Endothelial cell (in vitro differentiated cells): ENCODE measurements around the gene CDK6. TPM values are rescaled to one million over a fixed set of nuclear protein-coding genes. Genes with fewer than 3 reads are reported as not detected.
"Not testable (repeated sequence)": the region's sequence is repeated elsewhere in the genome, so short reads cannot be mapped to it uniquely, and the experiment has no call there.

Source experiments
- DNase-seq: peaks from one replicate; pipeline ENCODE4 v3.0.0; 2021; ENCODE audit warnings: low spot score
- H3K27ac Mint-ChIP-seq: one replicate; pipeline ENCODE4 v1.8.0; 2021; ENCODE audit warnings: mixed read lengths, inconsistent platforms; ENCODE audit not compliant: unreplicated experiment
- H3K27me3 Mint-ChIP-seq: one replicate; pipeline ENCODE4 v1.8.0; 2021; ENCODE audit warnings: mild to moderate bottlenecking, moderate library complexity, mixed read lengths, inconsistent platforms; ENCODE audit not compliant: unreplicated experiment
- H3K36me3 Mint-ChIP-seq: one replicate; pipeline ENCODE4 v1.8.0; 2021; ENCODE audit warnings: mild to moderate bottlenecking, low read depth, mixed read lengths, inconsistent platforms; ENCODE audit not compliant: unreplicated experiment
- H3K4me1 Mint-ChIP-seq: one replicate; pipeline ENCODE4 v1.8.0; 2021; ENCODE audit warnings: mild to moderate bottlenecking, mixed read lengths, inconsistent platforms; ENCODE audit not compliant: unreplicated experiment
- H3K4me3 Mint-ChIP-seq: one replicate; pipeline ENCODE4 v1.8.0; 2021; ENCODE audit warnings: mild to moderate bottlenecking, mixed read lengths, inconsistent platforms; ENCODE audit not compliant: unreplicated experiment
- H3K9me3 Mint-ChIP-seq: one replicate; pipeline ENCODE4 v1.8.0; 2021; ENCODE audit warnings: mixed read lengths, inconsistent platforms; ENCODE audit not compliant: unreplicated experiment
- total RNA-seq: library from RNA; stranded (reverse); fragmentation: NEBNext Ultra II Directional; extraction: Animal tissue kit (Norgen Biotek cat#: 25700); gene quantifications from one replicate; pipeline ENCODE4 v1.2.1, GENCODE V29; 2021; ENCODE audit not compliant: unreplicated experiment
- TF ChIP-seq, protein P1 (sequence below): fragments of 200-600 bp; sonication (generic); IDR thresholded peaks from one replicate; pipeline ENCODE4 v1.5.0; 2021; ENCODE audit warnings: antibody characterized with exemption; ENCODE audit not compliant: unreplicated experiment

Gene CDK6
- total RNA-seq, 1 donor from 2014 or later: 32.6 TPM

DNA sequence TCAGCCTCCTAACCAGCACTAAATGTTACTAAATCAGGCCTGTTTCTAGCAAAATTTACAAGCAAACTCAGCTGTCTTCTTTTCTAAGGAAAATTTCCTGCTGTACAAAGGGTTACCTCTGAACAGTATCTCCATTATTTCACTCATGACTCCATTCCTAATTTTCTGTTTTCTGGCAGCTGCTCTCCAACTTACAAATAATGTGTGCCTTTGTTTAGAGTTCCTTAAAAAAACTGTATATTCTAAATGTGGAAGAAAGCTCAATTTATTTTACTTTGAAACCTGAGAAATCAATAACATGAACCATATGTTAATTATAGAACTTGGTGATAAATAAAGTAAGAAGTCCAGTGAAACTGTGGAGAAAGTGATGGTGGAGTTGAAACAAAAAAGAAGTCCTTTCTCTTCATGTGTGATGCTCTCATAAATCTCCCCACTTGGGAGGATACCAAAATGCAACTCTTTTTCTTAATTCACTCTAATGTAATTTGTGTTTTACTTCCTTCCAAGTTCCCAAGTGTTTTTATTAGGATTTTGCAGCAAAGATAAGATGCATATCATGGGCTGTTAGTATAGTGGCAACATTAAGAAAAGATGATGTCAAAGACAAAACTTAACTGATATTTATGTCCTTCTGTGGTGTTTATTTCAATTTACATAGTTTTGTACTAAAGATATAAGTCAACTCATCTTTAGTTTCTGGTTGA is 74.8 kb downstream of the CDK6 start:
- Mint-ChIP-seq H3K27ac (no peak overlapping the region), H3K36me3 (peaks cover 4% of the 10 kb centered on the region), H3K27me3 (peaks cover 1% of the 10 kb centered on the region), H3K4me3 (no peak overlapping the region), H3K4me1 (peaks cover 9% of the 10 kb centered on the region), H3K9me3 (no peaks in the 10 kb centered on the region)
- DNase-seq: no peak
- TF ChIP-seq, protein P1, sequence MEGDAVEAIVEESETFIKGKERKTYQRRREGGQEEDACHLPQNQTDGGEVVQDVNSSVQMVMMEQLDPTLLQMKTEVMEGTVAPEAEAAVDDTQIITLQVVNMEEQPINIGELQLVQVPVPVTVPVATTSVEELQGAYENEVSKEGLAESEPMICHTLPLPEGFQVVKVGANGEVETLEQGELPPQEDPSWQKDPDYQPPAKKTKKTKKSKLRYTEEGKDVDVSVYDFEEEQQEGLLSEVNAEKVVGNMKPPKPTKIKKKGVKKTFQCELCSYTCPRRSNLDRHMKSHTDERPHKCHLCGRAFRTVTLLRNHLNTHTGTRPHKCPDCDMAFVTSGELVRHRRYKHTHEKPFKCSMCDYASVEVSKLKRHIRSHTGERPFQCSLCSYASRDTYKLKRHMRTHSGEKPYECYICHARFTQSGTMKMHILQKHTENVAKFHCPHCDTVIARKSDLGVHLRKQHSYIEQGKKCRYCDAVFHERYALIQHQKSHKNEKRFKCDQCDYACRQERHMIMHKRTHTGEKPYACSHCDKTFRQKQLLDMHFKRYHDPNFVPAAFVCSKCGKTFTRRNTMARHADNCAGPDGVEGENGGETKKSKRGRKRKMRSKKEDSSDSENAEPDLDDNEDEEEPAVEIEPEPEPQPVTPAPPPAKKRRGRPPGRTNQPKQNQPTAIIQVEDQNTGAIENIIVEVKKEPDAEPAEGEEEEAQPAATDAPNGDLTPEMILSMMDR: no peak

DNA sequence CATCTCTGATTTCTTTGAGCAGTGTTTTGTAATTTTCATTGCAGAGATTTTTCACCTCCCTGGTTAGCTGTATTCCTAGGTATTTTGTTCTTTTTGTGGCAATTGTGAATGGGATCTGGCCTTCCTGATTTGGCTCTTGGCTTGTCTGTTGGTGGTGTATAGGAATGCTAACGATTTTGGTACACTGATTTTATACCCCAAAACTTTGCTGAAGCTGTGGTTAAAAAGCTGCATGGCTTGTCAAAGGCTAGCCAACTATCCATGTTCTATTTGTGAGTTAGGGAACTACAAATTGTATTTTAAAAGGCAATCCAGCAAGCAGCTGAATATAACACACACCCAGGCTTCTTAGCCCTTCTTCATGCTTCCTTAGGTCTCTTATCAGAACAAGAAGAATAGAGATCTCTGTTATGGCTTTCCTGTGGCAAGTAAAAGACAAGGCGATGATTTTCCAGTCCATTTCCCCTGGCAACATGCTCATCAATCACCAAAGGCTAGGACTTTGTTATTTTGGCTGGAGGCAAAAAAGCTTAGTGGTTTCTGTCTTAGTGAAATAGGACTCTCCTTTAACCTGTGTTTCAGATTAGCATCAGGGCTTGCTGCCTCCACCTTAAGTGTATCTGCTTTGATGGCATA is 77.5 kb downstream of the CDK6 start:
- H3K36me3 Mint-ChIP-seq: no peaks in the 10 kb centered on the region
- peaks cover 29% of the 10 kb centered on the region for H3K4me1 Mint-ChIP-seq
- H3K27me3 Mint-ChIP-seq: peaks cover 1% of the 10 kb centered on the region
- TF ChIP-seq, protein P1: no peak
- DNase-seq: no peak
- H3K9me3 Mint-ChIP-seq: no peaks in the 10 kb centered on the region
- H3K4me3 Mint-ChIP-seq: no peak overlapping the region
- H3K27ac Mint-ChIP-seq: no peak overlapping the region

DNA sequence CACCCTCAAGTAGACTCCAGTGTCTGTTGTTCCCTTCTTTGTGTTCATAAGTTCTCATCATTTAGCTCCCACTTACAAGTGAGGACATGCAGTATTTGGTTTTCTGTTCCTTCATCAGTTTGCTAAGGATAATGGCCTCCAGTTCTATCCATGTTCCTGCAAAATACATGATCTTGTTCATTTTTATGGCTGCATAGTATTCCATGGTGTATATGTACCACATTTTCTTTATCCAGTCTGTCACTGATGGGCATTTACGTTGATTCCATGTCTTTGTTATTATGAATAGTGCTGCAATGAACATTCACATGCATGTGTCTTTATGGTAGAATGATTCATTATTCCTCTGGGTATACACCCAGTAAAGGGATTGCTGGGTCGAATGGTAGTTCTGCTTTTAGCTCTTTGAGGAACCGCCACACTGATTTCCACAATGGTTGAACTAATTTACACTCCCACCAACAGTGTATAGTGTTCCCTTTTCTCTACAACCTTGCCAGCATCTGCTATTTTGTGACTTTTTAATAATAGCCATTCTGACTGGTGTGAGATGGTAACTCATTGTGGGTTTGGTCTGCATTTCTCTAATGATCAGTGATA is 79.0 kb downstream of the CDK6 start:
- peaks cover 33% of the 10 kb centered on the region for H3K4me1 Mint-ChIP-seq

DNA sequence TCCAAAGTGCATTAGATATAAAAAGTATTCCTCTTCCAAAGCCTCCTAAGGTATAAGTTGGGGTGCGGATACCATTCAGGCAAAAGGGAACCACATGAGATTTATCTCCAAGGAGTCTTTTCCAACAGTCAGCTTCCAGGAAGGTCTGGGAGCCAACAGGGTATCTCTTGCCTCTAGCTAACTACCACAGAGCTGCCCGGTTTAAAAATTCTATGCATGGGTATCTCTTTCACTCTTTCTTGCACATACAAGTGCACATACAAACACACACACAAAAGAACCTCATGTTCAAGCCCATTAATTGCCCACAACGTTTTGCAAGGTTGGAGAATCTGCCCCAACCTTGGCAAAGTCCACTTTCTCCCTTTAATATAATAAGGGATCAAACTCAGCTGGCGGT is 80.7 kb downstream of the CDK6 start:
- TF ChIP-seq, protein P1: no peak
- DNase-seq: no peak
- peaks cover 33% of the 10 kb centered on the region for H3K4me1 Mint-ChIP-seq
- H3K36me3 Mint-ChIP-seq: no peaks in the 10 kb centered on the region
- H3K27ac Mint-ChIP-seq: no peak overlapping the region
- H3K27me3 Mint-ChIP-seq: peaks cover 1% of the 10 kb centered on the region
- no peaks in the 10 kb centered on the region for H3K9me3 Mint-ChIP-seq
- no peak overlapping the region for H3K4me3 Mint-ChIP-seq

More for the DNA sequence above, 79.0 kb downstream of the CDK6 start:
- not testable (repeated sequence) for H3K27me3 Mint-ChIP-seq, H3K4me3 Mint-ChIP-seq, H3K36me3 Mint-ChIP-seq, DNase-seq, H3K9me3 Mint-ChIP-seq, H3K27ac Mint-ChIP-seq

DNA sequence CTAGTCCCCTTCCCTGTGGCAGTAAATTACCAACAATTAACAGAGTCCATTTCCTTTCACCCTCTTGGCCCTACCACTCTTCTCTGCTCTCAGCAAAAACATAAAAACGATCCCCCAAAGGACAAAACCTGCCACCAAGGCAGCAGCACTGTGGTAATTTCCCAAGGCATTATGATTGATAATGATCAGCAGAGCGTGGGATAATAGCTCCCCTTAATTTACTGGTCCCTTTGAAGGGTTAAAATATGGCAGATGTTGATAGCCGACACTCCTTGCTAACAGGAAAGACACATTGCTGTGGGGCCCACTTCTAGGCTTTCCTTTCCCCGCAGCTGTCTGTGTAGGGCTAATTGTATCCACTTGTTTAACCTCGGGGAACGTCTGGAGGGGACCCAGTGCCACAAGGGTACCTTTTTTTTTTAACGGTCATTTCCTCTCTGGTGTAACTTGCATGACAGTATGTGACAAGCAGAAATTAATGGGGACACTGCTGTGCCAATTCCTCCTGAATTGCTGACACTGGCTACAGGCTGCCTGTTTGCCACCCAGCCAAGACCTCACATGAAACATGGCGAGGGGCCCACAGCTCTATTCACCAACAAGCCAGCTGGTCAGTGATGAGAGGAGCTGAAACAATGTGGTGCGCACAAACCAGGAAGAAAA is 81.3 kb downstream of the CDK6 start:
- peak overlapping the region; percentile 44 for H3K27ac Mint-ChIP-seq
- no peak for DNase-seq
- peaks cover 1% of the 10 kb centered on the region for H3K27me3 Mint-ChIP-seq
- H3K4me1 Mint-ChIP-seq: peaks cover 33% of the 10 kb centered on the region
- H3K9me3 Mint-ChIP-seq: no peaks in the 10 kb centered on the region
- TF ChIP-seq, protein P1: no peak
- no peak overlapping the region for H3K4me3 Mint-ChIP-seq
- H3K36me3 Mint-ChIP-seq: no peaks in the 10 kb centered on the region
